ENCODE data around the gene TMA7B. TPM values are rescaled to one million over a fixed set of nuclear protein-coding genes. Genes with fewer than 3 reads are reported as not detected.

The TMA7B gene
- total RNA-seq, 4 donors from 2014 or later = not detected

DNA sequence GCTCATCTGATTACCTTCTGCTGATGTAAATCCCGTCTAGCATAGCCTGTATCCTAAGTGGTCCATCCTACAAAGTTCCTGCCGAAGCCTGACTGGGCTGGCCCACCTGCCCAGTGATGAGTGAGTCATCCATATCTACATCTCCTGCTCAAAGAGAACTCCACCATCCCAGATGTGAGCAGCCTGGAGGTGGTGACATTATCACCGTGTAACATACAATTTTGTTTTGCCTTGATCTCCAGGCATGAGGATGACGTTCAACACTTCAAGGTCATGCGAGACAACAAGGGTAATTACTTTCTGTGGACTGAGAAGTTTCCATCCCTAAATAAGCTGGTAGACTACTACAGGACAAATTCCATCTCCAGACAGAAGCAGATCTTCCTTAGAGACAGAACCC is 5.6 kb downstream of the TMA7B start:
- Histone ChIP-seq H3K4me3 (no peak overlapping the region), H3K27ac (no peak overlapping the region), H3K9me3 (no peaks in the 10 kb centered on the region), H3K27me3 (peaks cover 0 to 8% (median 7%) of the 10 kb centered on the region in 3 donors), H3K36me3 (no peaks in the 10 kb centered on the region), H3K4me1 (peaks cover 0 to 7% of the 10 kb centered on the region in 2 donors)
- ATAC-seq (no peak), DNase-seq (no peak)
- intact Hi-C loops (cut with DNase I; ENCODE audit: low total_unique reads) (no loop called here), in situ Hi-C loops (cut with MboI; ENCODE audit: low sequenced_read_pairs in 4 of 4) (no loop called here)
- TF ChIP-seq POLR2A (IDR thresholded peaks at IDR 0.05) = no peak
- TF ChIP-seq, protein P1, sequence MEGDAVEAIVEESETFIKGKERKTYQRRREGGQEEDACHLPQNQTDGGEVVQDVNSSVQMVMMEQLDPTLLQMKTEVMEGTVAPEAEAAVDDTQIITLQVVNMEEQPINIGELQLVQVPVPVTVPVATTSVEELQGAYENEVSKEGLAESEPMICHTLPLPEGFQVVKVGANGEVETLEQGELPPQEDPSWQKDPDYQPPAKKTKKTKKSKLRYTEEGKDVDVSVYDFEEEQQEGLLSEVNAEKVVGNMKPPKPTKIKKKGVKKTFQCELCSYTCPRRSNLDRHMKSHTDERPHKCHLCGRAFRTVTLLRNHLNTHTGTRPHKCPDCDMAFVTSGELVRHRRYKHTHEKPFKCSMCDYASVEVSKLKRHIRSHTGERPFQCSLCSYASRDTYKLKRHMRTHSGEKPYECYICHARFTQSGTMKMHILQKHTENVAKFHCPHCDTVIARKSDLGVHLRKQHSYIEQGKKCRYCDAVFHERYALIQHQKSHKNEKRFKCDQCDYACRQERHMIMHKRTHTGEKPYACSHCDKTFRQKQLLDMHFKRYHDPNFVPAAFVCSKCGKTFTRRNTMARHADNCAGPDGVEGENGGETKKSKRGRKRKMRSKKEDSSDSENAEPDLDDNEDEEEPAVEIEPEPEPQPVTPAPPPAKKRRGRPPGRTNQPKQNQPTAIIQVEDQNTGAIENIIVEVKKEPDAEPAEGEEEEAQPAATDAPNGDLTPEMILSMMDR (IDR thresholded peaks at IDR 0.05 in 4 of 5, conservative IDR thresholded peaks at IDR 0.05 in 1 of 5) = no peak

DNA sequence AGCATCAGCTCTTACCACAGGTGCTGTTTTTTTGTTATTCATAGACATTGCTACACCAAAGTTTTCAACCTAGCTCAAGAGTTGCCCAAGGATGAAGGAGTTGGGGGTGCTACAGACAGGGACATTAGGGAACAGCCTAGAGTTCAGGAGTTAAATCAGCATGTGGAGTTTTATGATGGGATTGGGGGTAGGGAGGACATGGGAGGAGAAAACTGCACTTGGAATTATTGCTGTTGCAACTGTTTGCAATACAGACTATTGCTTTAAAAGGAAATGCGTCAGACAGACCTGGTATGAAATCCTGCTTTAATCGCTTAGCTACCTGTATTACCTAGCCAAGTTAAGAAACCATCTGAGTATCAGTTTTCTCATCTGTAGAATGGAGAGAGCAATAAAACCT is 6.3 kb downstream of the TMA7B start:
- H3K36me3 ChIP-seq = no peaks in the 10 kb centered on the region
- H3K9me3 ChIP-seq = no peaks in the 10 kb centered on the region
- TF ChIP-seq, protein P1 (IDR thresholded peaks at IDR 0.05 in 4 of 5, conservative IDR thresholded peaks at IDR 0.05 in 1 of 5) = no peak
- TF ChIP-seq POLR2A (IDR thresholded peaks at IDR 0.05) = no peak
- ATAC-seq (no peak), DNase-seq (no peak)
- intact Hi-C loops (cut with DNase I; ENCODE audit: low total_unique reads) (no loop called here), in situ Hi-C loops (cut with MboI; ENCODE audit: low sequenced_read_pairs in 4 of 4) (no loop called here)
- H3K27ac ChIP-seq = no peak overlapping the region
- H3K4me3 ChIP-seq = no peak overlapping the region
- H3K4me1 ChIP-seq = peaks cover 0 to 7% of the 10 kb centered on the region in 2 donors
- peaks cover 3 to 11% (median 8%) of the 10 kb centered on the region in 3 donors for H3K27me3 ChIP-seq

DNA sequence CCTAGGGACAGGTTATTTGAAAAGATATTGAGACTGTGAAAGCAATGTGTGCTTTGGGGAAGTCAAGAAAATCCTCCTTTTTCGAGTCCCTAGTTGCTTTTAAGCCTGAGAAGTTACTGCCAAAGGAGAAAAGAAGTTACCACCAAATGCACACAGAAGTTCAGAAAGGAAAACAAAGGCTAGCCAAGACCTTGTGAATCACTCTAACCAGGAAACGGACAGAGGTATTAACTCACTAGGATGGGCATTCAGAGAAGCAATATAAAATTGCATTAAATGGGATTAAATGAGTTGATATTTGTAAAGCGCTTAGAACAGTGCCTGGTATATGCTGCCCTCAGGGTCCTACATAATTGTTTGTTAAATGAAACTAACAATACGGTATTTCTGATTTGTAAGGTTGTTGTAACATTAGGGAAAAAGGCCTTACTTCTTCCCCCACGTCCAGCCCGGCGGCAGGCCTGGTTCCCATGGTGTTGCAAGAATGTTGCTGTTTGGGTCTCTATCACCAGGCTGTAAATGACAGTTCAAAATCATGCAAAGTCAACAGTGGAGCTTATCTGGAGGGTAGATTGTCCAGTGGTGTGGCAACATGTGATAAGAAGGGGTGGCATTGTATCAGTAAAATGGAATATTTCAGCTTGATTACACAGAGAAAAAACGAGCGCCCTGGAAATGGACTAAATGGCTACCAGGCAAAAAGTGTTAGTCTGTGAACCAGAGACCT is 7.1 kb downstream of the TMA7B start:
- H3K4me3 ChIP-seq = no peak overlapping the region
- no peaks in the 10 kb centered on the region for H3K9me3 ChIP-seq
- peaks cover 8 to 14% (median 10%) of the 10 kb centered on the region in 3 donors for H3K27me3 ChIP-seq
- no peaks in the 10 kb centered on the region for H3K36me3 ChIP-seq
- DNase-seq (no peak), ATAC-seq (no peak)
- in situ Hi-C loops (cut with MboI; ENCODE audit: low sequenced_read_pairs in 4 of 4) = no loop called here
- no peak overlapping the region for H3K27ac ChIP-seq
- no peak for TF ChIP-seq POLR2A (IDR thresholded peaks at IDR 0.05)
- TF ChIP-seq, protein P1 (IDR thresholded peaks at IDR 0.05 in 4 of 5, conservative IDR thresholded peaks at IDR 0.05 in 1 of 5) = no peak
- intact Hi-C loops (cut with DNase I; ENCODE audit: low total_unique reads) = no loop called here
- peaks cover 0 to 7% of the 10 kb centered on the region in 2 donors for H3K4me1 ChIP-seq

DNA sequence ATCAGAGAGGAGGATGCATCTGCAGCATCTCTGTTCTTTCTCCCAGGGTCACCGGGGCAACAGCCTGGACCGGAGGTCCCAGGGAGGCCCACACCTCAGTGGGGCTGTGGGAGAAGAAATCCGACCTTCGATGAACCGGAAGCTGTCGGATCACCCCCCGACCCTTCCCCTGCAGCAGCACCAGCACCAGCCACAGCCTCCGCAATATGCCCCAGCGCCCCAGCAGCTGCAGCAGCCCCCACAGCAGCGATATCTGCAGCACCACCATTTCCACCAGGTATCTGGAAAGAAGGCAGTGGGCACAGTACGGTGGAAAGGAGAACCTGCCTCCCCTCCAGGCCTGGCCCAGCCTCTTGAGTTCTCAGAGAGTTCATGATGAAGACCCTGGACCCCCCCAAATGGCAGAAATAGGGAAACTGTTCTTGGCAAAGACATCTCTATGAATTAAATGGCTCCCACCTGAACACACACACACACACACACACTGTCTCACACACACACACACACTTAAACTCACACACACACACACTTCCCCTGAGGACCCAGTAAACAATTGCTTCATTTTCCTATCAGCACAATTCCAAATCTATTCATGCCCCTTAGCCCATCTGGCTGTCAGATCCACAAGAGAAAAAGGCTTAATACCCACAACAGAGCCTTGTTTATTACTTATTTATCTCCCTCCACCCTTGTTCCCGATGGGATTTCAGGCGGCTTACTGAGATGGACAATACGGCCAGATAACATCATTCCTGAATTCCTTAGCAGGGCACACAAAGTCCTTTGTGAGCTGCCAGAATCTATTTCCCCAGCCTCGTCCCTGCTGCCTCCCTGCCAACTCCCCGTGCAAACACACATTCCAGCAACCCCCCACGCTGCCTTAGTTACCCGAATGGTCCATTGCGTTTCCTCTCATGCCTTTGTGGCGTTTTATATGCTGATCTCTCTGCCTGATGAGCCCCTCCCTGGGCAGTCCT is 8.1 kb downstream of the TMA7B start:
- Histone ChIP-seq H3K9me3 (no peaks in the 10 kb centered on the region), H3K4me3 (no peak overlapping the region), H3K4me1 (peaks cover 0 to 7% of the 10 kb centered on the region in 2 donors), H3K27ac (peak overlapping the region in 2 of 4 donors; percentile 37 to 43), H3K27me3 (peaks cover 8 to 15% (median 12%) of the 10 kb centered on the region in 3 donors), H3K36me3 (no peaks in the 10 kb centered on the region)
- peak in 1 of 2 donors; percentile 14 for DNase-seq
- intact Hi-C loops (cut with DNase I; ENCODE audit: low total_unique reads) (no loop called here), in situ Hi-C loops (cut with MboI; ENCODE audit: low sequenced_read_pairs in 4 of 4) (no loop called here)
- ATAC-seq = peak; percentile 68 to 87
- TF ChIP-seq, protein P1 (IDR thresholded peaks at IDR 0.05 in 4 of 5, conservative IDR thresholded peaks at IDR 0.05 in 1 of 5) = no peak
- TF ChIP-seq POLR2A (IDR thresholded peaks at IDR 0.05) = no peak

Measured in gastrocnemius medialis (tissue), 4 donors.